GM23338 (cell line): ENCODE measurements around the gene MYL6. TPM values are rescaled to one million over a fixed set of nuclear protein-coding genes. Genes with fewer than 3 reads are reported as not detected.

Source experiments
- ATAC-seq: fragments of 200-7000 bp; cut with Tn5 transposase; 3 replicates; pipeline ENCODE4 v1.9.1; 2020
- DNase-seq: peaks from one replicate; pipeline ENCODE4 v3.0.0-alpha.2; 2015; ENCODE audit warnings: low spot score
- H2AFZ ChIP-seq: fragments of 200-600 bp; sonication (generic); 2 replicates; pipeline ENCODE4 v1.8.0; 2016; ENCODE audit warnings: antibody characterized with exemption, mild to moderate bottlenecking, moderate library complexity
- H3F3A ChIP-seq: fragments of 200-600 bp; sonication (generic); replicated peaks from 2 replicates; pipeline ENCODE4 v1.8.0; 2017; ENCODE audit warnings: antibody characterized with exemption, mixed run types, low read depth
- H3K27ac ChIP-seq: fragments of 200-600 bp; sonication (generic); 2 replicates; pipeline ENCODE4 v1.6.1; 2016; ENCODE audit warnings: low read depth
- H3K27me3 ChIP-seq: fragments of 200-600 bp; sonication (generic); 2 replicates; pipeline ENCODE4 v1.8.0; 2016; ENCODE audit warnings: mild to moderate bottlenecking, mixed run types, moderate library complexity; ENCODE audit not compliant: insufficient read depth
- H3K36me3 ChIP-seq: fragments of 200-600 bp; sonication (generic); 2 replicates; pipeline ENCODE4 v1.8.0; 2016; ENCODE audit warnings: mild to moderate bottlenecking; ENCODE audit not compliant: insufficient read depth
- H3K4me1 ChIP-seq: fragments of 200-600 bp; sonication (generic); 2 replicates; pipeline ENCODE4 v1.8.0; 2016; ENCODE audit warnings: mild to moderate bottlenecking, moderate library complexity; ENCODE audit not compliant: insufficient read depth
- H3K4me2 ChIP-seq: fragments of 200-600 bp; sonication (generic); 2 replicates; pipeline ENCODE4 v1.7.1; 2017; ENCODE audit warnings: mixed run types
- H3K4me3 ChIP-seq: fragments of 200-600 bp; sonication (generic); 2 replicates; pipeline ENCODE4 v1.6.1; 2016; ENCODE audit warnings: mixed run types
- H3K79me2 ChIP-seq: fragments of 200-600 bp; sonication (generic); replicated peaks from 2 replicates; pipeline ENCODE4 v1.8.0; 2017; ENCODE audit warnings: mild to moderate bottlenecking; ENCODE audit not compliant: insufficient read depth
- H3K9me2 ChIP-seq: fragments of 200-600 bp; sonication (generic); 2 replicates; pipeline ENCODE4 v1.8.0; 2017; ENCODE audit not compliant: insufficient read depth
- H4K20me1 ChIP-seq: fragments of 200-600 bp; sonication (generic); replicated peaks from 2 replicates; pipeline ENCODE4 v1.8.0; 2017; ENCODE audit warnings: mild to moderate bottlenecking; ENCODE audit not compliant: insufficient read depth
- H3K27ac Mint-ChIP-seq: 2 replicates; pipeline ENCODE4 v1.8.0; 2020; ENCODE audit warnings: inconsistent platforms, mild to moderate bottlenecking, moderate library complexity, mixed read lengths
- H3K27me3 Mint-ChIP-seq: 3 replicates; pipeline ENCODE4 v1.8.0; 2022; ENCODE audit warnings: low read depth, mild to moderate bottlenecking, moderate library complexity, mixed read lengths, inconsistent platforms; ENCODE audit not compliant: insufficient read depth, poor library complexity
- H3K36me3 Mint-ChIP-seq: 3 replicates; pipeline ENCODE4 v1.8.0; 2021; ENCODE audit warnings: low read depth, mild to moderate bottlenecking, inconsistent platforms, moderate library complexity, mixed read lengths
- H3K4me1 Mint-ChIP-seq: 3 replicates; pipeline ENCODE4 v1.8.0; 2020; ENCODE audit warnings: mild to moderate bottlenecking, inconsistent platforms, mixed read lengths
- H3K4me3 Mint-ChIP-seq: 3 replicates; pipeline ENCODE4 v1.8.0; 2021; ENCODE audit warnings: moderate library complexity, mild to moderate bottlenecking, inconsistent platforms, mixed read lengths
- H3K9me3 Mint-ChIP-seq: 3 replicates; pipeline ENCODE4 v1.8.0; 2020; ENCODE audit warnings: moderate library complexity, mild to moderate bottlenecking, inconsistent platforms, mixed read lengths
- CREB1 ChIP-seq: fragments of 250-450 bp; sonication (Bioruptor Pico); IDR thresholded peaks from 2 replicates; pipeline ENCODE4 v1.5.0; 2020; ENCODE audit warnings: low read depth, mild to moderate bottlenecking, moderate library complexity
- EZH2 ChIP-seq: fragments of 200-600 bp; sonication (generic); IDR thresholded peaks from one replicate; pipeline ENCODE4 v1.8.0; 2017; ENCODE audit warnings: antibody characterized with exemption, mild to moderate bottlenecking, low read depth; ENCODE audit not compliant: unreplicated experiment
- EZH2phosphoT487 ChIP-seq: fragments of 200-600 bp; sonication (generic); IDR thresholded peaks from one replicate; pipeline ENCODE4 v1.8.1; 2018; ENCODE audit warnings: antibody characterized with exemption; ENCODE audit not compliant: unreplicated experiment
- JUNB ChIP-seq: IDR thresholded peaks from one replicate; pipeline ENCODE4 v1.6.1; 2016; ENCODE audit warnings: antibody characterized with exemption; ENCODE audit not compliant: unreplicated experiment
- NANOG ChIP-seq: IDR thresholded peaks from 2 replicates; pipeline ENCODE4 v1.6.1; 2016; ENCODE audit warnings: antibody characterized with exemption, borderline replicate concordance
- POLR2AphosphoS5 ChIP-seq: IDR thresholded peaks from 2 replicates; pipeline ENCODE4 v1.6.1; 2016; ENCODE audit warnings: antibody characterized with exemption, low read depth
- STAT1 ChIP-seq: IDR thresholded peaks from one replicate; pipeline ENCODE4 v1.6.1; 2016; ENCODE audit warnings: antibody characterized with exemption; ENCODE audit not compliant: unreplicated experiment
- ZNF114 ChIP-seq: fragments of 250-450 bp; sonication (Bioruptor Pico); IDR thresholded peaks from 2 replicates; pipeline ENCODE4 v1.5.0; 2020; ENCODE audit warnings: mild to moderate bottlenecking, moderate library complexity
- ZNF331 ChIP-seq: fragments of 250-450 bp; sonication (Bioruptor Pico); IDR thresholded peaks from 2 replicates; pipeline ENCODE4 v1.5.0; 2020; ENCODE audit warnings: low read depth, mild to moderate bottlenecking, moderate library complexity
- polyA plus RNA-seq: library from polyadenylated mRNA; unstranded; fragments of >200 nt; fragmentation: Nextera tagmentation; extraction: Ambion mirVana; gene quantifications from 2 replicates; pipeline ENCODE4 v1.2.1, GENCODE V29; 2016
- total RNA-seq: library from RNA; depleted of rRNA; stranded (reverse); fragments of >200 nt; shearing (Covaris generic); gene quantifications from 2 replicates; pipeline ENCODE4 v1.2.3, GENCODE V29; 2014
- TF ChIP-seq, protein P1 (sequence below), 2 experiments: fragments of 200-600 bp in 1 of 2; sonication (generic) in 1 of 2; conservative IDR thresholded peaks; 2 replicates each; pipeline versions ENCODE4 v1.5.1 to v1.6.1; 2016 to 2017; ENCODE audit warnings: antibody characterized with exemption in 2 of 2, low read depth in 2 of 2, mild to moderate bottlenecking in 2 of 2, moderate library complexity in 1 of 2
- TF ChIP-seq, protein P2 (sequence below): fragments of 250-450 bp; sonication (Bioruptor Pico); IDR thresholded peaks from 2 replicates; pipeline ENCODE4 v1.5.0; 2020; ENCODE audit warnings: mild to moderate bottlenecking, moderate library complexity
- TF ChIP-seq, protein P3 (sequence below): IDR thresholded peaks from one replicate; pipeline ENCODE4 v1.6.1; 2018; ENCODE audit warnings: antibody characterized with exemption; ENCODE audit not compliant: unreplicated experiment
- TF ChIP-seq, protein P4 (sequence below): IDR thresholded peaks from 2 replicates; pipeline ENCODE4 v1.6.1; 2016; ENCODE audit warnings: antibody characterized with exemption

MYL6 gene
- total and polyA plus RNA-seq, 2 experiments from 2014 or later = 1,092 to 1,545 TPM

DNA sequence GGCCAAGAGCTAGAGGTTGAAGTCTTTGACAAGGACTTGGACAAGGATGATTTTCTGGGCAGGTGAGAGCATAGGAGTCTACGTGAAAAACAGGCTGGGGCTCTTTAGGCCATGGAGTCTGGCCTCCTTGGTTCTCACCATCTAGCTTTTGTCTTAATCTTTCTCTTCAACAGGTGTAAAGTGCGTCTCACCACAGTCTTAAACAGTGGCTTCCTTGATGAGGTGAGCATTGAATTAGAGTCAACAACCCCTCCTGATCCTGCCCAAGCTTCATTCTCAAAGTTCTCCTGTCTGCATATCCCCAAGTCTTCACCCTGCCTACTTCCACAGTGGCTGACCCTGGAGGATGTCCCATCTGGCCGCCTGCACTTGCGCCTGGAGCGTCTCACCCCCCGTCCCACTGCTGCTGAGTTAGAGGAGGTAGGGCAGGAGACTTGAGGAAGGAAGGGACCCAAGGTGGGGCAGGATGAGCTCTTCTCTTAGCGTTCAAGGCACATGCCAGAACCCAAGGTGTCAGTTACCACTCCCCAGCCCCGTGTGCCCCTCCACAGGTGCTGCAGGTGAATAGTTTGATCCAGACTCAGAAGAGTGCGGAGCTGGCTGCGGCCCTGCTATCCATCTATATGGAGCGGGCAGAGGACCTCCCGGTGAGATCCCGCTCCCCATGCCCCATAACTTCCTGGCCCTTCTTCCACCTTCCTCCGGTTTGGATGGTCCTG is 20.1 kb upstream of the MYL6 start:
- DNase-seq (no peak), ATAC-seq (no peak)
- Histone ChIP-seq H3K27me3 (no peaks in the 10 kb centered on the region), H3K27ac (no peak overlapping the region), H3K4me1 (no peaks in the 10 kb centered on the region), H3K4me2 (no peak overlapping the region), H2AFZ (no peak overlapping the region), H3K79me2 (no peaks in the 10 kb centered on the region), H3K9me2 (no peaks in the 10 kb centered on the region), H3F3A (no peaks in the 10 kb centered on the region), H3K36me3 (peaks cover 68% of the 10 kb centered on the region), H4K20me1 (no peaks in the 10 kb centered on the region), H3K4me3 (no peak overlapping the region)
- Mint-ChIP-seq H3K4me1 (no peaks in the 10 kb centered on the region), H3K27me3 (peaks cover 4% of the 10 kb centered on the region), H3K4me3 (no peak overlapping the region), H3K9me3 (no peaks in the 10 kb centered on the region), H3K27ac (no peak overlapping the region), H3K36me3 (peaks cover 91% of the 10 kb centered on the region)
- TF ChIP-seq, protein P1, sequence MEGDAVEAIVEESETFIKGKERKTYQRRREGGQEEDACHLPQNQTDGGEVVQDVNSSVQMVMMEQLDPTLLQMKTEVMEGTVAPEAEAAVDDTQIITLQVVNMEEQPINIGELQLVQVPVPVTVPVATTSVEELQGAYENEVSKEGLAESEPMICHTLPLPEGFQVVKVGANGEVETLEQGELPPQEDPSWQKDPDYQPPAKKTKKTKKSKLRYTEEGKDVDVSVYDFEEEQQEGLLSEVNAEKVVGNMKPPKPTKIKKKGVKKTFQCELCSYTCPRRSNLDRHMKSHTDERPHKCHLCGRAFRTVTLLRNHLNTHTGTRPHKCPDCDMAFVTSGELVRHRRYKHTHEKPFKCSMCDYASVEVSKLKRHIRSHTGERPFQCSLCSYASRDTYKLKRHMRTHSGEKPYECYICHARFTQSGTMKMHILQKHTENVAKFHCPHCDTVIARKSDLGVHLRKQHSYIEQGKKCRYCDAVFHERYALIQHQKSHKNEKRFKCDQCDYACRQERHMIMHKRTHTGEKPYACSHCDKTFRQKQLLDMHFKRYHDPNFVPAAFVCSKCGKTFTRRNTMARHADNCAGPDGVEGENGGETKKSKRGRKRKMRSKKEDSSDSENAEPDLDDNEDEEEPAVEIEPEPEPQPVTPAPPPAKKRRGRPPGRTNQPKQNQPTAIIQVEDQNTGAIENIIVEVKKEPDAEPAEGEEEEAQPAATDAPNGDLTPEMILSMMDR (conservative IDR thresholded peaks at IDR 0.05; ENCODE audit: low read depth in 2 of 2) = no peak
- TF ChIP-seq NANOG = no peak
- TF ChIP-seq ZNF331 (CRISPR knock-in tag) = no peak
- TF ChIP-seq, protein P2, sequence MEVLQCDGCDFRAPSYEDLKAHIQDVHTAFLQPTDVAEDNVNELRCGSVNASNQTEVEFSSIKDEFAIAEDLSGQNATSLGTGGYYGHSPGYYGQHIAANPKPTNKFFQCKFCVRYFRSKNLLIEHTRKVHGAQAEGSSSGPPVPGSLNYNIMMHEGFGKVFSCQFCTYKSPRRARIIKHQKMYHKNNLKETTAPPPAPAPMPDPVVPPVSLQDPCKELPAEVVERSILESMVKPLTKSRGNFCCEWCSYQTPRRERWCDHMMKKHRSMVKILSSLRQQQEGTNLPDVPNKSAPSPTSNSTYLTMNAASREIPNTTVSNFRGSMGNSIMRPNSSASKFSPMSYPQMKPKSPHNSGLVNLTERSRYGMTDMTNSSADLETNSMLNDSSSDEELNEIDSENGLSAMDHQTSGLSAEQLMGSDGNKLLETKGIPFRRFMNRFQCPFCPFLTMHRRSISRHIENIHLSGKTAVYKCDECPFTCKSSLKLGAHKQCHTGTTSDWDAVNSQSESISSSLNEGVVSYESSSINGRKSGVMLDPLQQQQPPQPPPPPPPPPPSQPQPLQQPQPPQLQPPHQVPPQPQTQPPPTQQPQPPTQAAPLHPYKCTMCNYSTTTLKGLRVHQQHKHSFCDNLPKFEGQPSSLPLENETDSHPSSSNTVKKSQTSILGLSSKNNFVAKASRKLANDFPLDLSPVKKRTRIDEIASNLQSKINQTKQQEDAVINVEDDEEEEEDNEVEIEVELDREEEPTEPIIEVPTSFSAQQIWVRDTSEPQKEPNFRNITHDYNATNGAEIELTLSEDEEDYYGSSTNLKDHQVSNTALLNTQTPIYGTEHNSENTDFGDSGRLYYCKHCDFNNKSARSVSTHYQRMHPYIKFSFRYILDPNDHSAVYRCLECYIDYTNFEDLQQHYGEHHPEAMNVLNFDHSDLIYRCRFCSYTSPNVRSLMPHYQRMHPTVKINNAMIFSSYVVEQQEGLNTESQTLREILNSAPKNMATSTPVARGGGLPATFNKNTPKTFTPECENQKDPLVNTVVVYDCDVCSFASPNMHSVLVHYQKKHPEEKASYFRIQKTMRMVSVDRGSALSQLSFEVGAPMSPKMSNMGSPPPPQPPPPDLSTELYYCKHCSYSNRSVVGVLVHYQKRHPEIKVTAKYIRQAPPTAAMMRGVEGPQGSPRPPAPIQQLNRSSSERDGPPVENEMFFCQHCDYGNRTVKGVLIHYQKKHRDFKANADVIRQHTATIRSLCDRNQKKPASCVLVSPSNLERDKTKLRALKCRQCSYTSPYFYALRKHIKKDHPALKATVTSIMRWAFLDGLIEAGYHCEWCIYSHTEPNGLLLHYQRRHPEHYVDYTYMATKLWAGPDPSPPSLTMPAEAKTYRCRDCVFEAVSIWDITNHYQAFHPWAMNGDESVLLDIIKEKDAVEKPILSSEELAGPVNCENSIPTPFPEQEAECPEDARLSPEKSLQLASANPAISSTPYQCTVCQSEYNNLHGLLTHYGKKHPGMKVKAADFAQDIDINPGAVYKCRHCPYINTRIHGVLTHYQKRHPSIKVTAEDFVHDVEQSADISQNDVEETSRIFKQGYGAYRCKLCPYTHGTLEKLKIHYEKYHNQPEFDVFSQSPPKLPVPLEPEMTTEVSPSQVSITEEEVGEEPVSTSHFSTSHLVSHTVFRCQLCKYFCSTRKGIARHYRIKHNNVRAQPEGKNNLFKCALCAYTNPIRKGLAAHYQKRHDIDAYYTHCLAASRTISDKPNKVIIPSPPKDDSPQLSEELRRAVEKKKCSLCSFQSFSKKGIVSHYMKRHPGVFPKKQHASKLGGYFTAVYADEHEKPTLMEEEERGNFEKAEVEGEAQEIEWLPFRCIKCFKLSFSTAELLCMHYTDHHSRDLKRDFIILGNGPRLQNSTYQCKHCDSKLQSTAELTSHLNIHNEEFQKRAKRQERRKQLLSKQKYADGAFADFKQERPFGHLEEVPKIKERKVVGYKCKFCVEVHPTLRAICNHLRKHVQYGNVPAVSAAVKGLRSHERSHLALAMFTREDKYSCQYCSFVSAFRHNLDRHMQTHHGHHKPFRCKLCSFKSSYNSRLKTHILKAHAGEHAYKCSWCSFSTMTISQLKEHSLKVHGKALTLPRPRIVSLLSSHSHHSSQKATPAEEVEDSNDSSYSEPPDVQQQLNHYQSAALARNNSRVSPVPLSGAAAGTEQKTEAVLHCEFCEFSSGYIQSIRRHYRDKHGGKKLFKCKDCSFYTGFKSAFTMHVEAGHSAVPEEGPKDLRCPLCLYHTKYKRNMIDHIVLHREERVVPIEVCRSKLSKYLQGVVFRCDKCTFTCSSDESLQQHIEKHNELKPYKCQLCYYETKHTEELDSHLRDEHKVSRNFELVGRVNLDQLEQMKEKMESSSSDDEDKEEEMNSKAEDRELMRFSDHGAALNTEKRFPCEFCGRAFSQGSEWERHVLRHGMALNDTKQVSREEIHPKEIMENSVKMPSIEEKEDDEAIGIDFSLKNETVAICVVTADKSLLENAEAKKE (CRISPR knock-in tag) = no peak
- TF ChIP-seq EZH2 = no peak
- TF ChIP-seq POLR2AphosphoS5 = no peak
- TF ChIP-seq EZH2phosphoT487 = no peak
- TF ChIP-seq STAT1 = no peak
- no peak for TF ChIP-seq ZNF114 (CRISPR knock-in tag)
- TF ChIP-seq CREB1 (CRISPR knock-in tag) = no peak
- TF ChIP-seq, protein P3, sequence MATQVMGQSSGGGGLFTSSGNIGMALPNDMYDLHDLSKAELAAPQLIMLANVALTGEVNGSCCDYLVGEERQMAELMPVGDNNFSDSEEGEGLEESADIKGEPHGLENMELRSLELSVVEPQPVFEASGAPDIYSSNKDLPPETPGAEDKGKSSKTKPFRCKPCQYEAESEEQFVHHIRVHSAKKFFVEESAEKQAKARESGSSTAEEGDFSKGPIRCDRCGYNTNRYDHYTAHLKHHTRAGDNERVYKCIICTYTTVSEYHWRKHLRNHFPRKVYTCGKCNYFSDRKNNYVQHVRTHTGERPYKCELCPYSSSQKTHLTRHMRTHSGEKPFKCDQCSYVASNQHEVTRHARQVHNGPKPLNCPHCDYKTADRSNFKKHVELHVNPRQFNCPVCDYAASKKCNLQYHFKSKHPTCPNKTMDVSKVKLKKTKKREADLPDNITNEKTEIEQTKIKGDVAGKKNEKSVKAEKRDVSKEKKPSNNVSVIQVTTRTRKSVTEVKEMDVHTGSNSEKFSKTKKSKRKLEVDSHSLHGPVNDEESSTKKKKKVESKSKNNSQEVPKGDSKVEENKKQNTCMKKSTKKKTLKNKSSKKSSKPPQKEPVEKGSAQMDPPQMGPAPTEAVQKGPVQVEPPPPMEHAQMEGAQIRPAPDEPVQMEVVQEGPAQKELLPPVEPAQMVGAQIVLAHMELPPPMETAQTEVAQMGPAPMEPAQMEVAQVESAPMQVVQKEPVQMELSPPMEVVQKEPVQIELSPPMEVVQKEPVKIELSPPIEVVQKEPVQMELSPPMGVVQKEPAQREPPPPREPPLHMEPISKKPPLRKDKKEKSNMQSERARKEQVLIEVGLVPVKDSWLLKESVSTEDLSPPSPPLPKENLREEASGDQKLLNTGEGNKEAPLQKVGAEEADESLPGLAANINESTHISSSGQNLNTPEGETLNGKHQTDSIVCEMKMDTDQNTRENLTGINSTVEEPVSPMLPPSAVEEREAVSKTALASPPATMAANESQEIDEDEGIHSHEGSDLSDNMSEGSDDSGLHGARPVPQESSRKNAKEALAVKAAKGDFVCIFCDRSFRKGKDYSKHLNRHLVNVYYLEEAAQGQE = no peak
- TF ChIP-seq JUNB = no peak
- TF ChIP-seq, protein P4, sequence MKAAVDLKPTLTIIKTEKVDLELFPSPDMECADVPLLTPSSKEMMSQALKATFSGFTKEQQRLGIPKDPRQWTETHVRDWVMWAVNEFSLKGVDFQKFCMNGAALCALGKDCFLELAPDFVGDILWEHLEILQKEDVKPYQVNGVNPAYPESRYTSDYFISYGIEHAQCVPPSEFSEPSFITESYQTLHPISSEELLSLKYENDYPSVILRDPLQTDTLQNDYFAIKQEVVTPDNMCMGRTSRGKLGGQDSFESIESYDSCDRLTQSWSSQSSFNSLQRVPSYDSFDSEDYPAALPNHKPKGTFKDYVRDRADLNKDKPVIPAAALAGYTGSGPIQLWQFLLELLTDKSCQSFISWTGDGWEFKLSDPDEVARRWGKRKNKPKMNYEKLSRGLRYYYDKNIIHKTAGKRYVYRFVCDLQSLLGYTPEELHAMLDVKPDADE = no peak
